GM15510 (cell line): ENCODE data around the gene COL4A5.

ENCODE experiments used
- POLR2A ChIP-seq: IDR thresholded peaks from 3 replicates; pipeline ENCODE4 v1.6.1; 2011; ENCODE audit warnings: borderline replicate concordance; ENCODE audit not compliant: insufficient read length; ENCODE audit errors: extremely low read depth

Gene COL4A5

DNA sequence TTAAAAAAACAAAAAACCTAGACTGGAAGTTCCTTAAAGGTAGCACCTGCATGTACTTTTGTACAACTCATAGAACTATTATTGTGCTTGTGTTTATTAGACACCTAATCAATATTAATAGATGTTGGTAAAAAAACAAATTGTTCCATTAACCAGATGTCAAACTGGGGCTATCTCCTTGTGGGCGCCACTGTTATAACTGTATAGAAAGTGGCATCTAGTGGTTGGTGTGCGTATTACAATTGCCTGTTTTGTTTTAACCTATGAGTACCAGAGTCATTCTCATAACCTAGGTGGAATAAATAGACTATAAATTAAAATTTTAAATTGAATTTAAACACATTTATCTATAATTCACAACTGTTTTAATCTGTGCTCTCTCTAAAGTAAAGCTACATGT is 97.4 kb downstream of the COL4A5 start:
- TF ChIP-seq POLR2A: no peak

DNA sequence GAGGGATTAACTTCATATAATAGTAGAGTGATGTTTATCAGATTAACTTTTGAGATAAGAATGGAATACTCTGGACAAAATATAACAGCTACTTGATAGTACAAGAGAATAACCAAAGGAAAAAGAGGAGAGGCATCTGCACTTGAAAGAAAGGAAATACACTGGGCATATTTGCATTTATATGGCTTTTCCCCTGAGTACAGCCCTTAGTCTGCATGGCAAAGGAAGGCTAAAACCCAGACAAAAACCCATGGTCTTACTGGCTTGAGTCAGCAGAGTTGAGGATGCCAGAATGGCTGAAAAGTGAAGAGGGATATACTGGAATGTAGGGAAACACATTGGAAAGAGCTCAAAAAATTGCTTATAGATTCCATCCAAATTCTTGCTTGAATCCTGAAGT is 101.6 kb downstream of the COL4A5 start:
- TF ChIP-seq POLR2A: no peak

DNA sequence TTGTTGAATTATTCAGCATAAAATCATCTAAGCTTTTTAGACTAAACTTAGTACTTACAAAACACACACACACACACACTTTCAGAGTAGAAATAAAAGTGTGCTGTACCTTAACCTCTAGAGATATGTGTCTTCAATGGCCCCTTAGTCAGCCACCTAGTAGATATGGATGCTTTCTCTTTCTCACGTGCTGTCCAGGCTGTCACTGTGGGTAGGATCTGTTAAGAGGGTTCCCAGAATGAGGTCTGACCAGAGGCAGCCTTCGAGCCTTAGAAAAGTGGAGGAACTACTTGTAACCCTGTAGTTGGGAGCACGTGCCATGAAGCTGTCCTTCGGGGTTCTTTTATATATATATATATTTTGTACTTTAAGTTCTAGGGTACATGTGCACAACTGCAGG is 117.9 kb downstream of the COL4A5 start:
- no peak for TF ChIP-seq POLR2A

DNA sequence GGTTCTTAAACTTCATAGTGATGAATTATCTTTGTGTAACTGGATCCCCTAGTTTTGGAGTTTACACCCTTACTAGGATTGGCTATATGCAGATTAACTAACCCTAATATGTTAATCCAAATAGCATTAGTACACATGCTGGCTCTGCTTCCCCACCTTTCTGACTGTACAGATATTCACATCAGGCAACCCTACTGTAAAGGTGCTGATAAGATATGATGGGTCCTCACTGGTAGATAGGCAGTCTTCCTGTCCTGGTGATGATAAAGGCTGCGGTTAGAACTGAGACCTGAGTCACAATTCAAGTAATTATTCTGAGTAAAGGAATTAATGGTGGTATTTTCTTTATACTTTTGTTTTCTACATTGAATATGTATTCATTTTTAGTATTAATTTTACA is 118.6 kb downstream of the COL4A5 start:
- TF ChIP-seq POLR2A: no peak

DNA sequence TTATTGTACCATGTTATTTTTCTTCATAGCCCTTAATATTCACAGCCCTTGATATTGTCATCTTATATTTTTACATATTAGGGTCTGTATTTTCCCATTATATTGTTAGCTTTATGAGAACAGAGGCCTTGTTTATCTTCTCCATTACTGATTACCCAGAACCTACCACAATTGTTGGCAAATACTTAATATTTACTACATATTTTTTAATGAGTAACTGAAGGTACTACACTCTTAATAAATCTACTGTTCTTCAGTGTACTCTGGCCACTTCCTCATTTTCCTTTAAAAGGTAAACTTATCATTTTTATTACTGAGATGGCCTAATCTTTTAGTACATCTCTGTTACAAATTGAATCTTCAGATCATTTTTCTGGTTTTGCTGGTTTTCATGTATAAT is 133.5 kb downstream of the COL4A5 start:
- no peak for TF ChIP-seq POLR2A

DNA sequence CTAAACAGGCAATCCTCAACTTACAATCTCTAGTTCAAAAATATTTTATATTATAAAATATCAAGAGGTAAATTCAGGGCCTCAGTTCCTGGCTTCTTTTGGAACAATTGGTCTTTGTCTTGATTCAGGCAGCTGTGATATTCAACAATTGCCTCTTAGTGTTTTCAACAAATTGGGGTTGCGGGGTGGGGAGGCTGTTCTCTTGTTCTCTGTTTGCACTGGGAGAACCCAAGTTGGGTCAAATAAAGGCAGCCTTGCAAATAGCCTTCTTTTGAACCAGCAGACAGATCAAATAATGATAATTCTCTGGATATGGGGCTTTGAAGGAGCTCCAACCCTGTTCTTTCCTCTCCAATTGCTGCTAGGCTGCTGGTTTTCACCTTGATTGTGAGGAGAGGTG is 142.5 kb downstream of the COL4A5 start:
- TF ChIP-seq POLR2A: no peak

DNA sequence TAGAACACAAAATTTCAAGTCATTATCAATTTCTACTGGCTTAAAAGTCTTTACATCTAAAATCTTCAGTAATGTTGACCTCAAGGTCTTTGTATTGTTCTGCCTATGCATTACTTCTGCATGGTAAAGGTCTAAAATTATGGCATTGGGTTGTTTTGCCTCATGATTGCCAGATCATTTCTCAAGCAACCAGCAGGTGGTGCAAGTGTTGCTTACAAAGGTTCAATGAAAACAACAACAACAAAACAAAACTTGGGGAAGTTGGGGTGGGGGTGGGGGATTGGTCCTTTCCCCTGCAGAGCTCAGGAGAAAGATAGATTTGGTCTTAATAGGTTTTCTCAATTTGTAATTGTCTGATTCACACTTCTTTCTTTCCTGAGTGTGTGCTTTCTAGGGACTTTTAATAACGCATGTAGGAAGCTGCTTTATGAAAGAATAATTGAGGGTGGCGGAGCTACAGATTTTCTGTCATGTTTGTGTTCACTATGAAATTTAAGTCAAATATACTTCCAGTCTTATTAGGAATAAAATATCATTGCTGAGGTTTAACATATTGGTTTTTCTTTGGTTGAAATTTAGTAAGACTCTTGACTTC is 145.1 kb downstream of the COL4A5 start:
- no peak for TF ChIP-seq POLR2A

DNA sequence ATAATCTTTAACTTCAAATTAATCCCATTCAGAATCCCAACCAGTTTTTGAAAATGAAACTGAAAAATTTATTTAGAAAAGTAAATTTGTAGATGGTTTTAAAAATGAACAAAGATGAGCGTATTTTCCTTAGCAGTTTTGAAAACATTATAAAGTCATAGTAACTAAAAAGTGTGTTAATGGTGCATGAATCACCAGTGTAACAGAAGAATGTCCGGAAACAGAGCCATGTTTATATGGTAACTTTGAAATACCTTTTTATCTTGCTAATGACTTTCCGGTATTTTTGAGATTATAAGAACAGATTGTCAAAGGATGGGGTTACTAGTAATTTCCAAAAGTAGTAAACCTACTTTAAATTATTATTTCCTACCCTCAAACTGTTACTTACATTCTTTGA is 150.9 kb downstream of the COL4A5 start:
- no peak for TF ChIP-seq POLR2A

DNA sequence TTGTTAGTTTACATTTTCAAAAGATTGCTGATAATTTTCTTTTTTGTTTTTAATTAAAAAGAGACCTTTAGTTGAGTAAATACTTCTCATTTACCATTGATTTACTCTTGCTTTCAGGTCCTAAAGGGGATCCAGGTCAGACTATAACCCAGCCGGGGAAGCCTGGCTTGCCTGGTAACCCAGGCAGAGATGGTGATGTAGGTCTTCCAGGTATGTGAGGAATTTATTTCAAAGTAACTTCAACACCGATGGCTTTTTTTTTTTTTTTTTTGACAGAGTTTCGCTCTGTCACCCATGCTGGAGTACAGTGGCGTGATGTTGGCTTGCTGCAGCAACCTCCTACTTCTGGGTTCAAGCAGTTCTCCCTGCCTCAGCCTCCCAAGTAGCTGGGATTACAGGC is 161.6 kb downstream of the COL4A5 start:
- no peak for TF ChIP-seq POLR2A

DNA sequence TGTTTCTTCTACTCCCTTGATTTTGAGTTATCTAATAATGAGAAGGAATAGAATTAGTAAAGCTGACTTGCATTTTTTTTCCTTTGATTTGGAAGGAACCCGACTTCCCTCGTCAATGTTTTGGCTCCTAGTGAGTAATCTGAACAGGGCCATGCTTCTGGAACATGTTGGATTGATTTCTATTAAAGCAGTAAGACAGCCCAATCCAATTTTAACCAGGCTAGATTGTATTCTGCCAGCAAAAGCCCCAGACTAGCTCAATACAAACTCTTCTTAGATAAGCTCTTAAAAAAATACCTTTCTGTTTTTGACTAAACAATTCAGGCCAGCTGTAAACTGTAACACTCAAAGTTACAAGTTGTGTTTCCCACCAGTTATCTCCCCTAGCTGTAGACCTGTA is 170.5 kb downstream of the COL4A5 start:
- TF ChIP-seq POLR2A: no peak

DNA sequence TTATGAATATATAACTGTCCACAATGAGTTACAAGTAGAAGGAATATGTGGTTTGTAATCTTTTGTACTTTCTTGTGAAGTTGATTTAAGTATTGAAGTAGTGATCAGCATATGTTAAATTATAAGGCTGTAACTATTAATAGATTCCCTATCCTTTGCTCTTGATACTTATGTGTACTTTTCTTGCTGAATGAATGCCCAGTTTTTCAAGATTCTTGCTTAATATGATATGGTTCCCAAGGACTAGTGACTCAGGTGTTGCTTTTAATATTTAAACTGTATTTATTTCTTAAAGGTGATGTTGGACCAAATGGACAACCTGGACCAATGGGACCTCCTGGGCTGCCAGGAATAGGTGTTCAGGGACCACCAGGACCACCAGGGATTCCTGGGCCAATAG is 175.0 kb downstream of the COL4A5 start:
- TF ChIP-seq POLR2A: no peak

DNA sequence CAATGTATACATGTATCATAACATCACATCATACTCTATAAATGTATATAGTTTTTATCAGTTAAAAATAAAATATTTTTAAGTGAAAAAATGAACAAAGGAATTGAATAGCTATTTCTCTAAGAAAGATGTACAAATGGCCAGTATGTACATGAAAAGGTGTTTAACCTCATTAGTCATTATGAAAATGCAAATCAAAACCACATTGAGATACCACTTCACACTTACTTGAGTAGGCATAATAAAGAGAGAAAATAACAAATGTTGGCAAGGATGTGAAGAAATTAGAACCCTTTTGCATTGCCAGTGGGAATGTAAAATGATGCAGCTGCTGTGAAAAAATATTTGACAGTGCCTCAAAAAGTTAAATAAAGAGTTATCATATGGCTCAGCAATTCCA is 201.2 kb downstream of the COL4A5 start:
- no peak for TF ChIP-seq POLR2A

DNA sequence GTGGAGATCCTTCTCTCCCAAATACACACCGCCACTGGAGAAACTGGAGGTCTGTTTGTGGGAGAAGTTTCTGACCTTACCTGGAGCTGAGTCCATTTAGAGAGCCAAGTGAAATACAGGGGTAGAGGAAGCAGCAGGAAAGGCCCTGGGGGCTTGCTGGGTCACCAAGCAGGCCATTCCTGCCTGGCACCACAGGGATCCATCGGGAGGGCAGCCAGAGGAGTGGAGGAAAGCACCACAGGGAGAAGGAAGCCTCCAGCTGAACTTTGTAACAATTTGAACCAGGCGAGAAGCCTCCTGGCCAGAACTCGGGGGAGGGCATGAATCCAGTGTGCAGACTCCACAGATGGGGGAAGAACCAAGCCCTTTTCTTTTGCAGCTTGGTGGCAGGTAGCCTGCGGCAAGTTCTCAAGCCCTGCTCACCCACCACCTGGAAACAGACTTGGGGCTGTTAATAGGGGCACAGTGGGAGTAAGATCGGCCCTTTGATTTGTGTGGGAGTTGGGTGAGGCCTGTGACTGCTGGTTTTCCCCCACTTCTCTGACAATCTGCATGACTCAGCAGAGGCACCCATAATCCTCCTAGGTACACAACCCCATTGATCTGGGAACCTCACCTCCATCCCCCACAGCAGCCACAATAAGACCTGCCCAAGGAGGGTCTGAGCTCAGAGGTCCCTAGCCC is 202.1 kb downstream of the COL4A5 start:
- TF ChIP-seq POLR2A: no peak

DNA sequence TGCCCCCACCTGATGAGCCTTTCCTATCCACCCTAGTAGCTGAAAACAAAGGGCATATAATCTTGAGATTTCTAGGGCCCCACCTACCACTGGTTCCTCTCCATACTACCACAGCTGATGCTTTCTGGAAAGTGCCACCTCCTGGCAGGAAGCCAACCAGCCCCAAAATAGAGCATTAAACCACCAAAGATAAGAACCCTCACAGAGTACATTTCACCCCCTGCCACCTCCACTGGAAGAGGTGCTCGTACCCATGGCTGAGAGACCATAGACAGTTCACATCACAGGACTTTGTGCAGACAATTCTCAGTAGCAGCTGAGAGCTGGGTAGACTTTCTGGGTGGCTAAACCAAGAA is 202.6 kb downstream of the COL4A5 start:
- no peak for TF ChIP-seq POLR2A

DNA sequence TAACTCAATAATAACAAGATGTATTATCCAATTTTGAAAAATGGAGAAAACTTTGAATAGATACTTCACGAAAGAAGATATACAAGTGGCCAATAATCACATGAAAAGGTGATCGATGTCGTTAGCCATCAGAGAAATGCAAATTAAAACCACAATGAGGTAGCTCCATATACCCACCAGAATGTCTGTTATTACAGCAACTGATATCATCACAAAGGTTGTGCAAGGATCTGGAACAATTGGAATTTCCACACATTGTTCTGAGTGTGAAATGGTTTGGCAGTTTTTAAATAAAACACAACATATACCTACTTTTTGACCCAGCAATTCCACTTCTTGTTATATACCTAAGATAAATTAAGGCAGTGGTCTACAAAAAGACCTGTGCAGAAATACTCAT is 225.1 kb downstream of the COL4A5 start:
- no peak for TF ChIP-seq POLR2A

DNA sequence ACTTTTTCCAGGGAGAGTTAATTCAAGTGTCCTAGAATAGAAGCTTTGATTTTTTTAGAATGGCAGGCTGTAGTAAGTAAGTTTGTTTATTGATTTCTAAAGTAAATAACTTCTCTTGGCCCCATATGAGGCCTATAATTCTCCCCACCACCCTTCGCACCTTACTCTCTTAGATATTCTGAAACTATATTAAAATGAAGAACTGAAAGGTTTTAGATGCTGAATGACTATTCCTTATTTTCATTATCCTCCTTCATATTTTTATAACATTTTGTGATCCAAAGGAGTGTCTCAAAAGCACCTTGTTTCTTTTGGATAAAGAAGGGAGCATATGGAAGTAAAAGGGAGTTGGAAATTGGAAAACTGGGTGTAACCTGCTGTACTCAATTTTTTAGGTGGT is 226.5 kb downstream of the COL4A5 start:
- no peak for TF ChIP-seq POLR2A

DNA sequence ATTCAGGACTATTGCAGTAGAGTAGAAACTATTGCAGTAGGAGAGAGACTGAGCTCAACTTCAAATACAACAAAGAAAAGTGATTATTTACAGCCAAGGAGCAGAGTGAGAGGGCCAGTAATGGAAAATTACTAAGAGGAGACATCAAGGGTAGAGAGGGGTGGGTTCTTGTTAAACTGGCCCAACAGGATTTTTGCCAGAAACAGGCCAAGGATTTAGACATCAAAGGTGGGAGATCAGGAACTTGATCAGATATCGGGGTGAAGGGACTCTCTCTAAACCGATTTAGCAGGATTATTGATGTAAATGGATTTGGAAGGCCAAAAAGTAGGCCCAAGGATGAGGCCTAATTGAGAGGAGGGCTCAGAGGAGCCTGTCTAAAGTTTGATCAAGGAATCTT is 231.9 kb downstream of the COL4A5 start:
- TF ChIP-seq POLR2A: no peak

DNA sequence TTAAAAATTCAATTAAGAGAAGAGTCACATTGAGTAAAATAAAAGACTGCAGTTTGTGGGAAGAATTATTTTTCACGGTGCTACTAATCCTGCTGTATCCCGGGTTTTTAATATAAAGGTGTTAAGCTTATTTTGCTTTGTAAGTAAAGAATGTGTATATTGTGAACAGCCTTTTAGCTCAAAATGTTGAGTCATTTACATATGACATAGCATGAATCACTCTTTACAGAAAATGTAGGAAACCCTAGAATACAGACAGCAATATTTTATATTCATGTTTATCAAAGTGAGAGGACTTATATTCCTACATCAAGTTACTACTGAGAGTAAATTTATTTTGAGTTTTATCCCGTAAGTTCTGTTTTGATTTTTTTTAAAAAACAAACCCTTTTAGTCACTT is 257.1 kb downstream of the COL4A5 start:
- no peak for TF ChIP-seq POLR2A

DNA sequence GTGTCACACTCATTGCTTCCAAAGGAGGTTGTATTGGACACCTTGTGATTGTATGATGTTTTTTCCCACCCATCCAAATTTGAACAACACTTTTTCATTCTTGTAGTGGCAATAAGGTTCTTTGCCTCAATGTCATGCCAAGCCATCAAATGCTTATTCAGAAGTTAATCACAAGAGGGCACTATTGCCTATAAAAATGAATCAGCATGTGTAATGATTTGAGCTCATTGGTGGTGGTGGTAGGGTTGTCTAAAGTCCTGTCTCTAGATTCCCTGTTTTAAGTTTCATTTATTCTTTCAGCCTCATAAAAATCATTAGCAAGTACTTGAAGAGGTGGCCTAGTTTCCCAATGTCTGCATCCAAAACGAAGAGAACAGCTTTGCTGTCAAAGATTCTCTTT is 259.7 kb downstream of the COL4A5 start:
- TF ChIP-seq POLR2A: no peak
